GM23338 (cell line): ENCODE data around the gene EPHA4. TPM values are rescaled to one million over a fixed set of nuclear protein-coding genes. Genes with fewer than 3 reads are reported as not detected.

Experiments used
- ATAC-seq: fragments of 200-7000 bp; cut with Tn5 transposase; 3 replicates; pipeline ENCODE4 v1.9.1; 2020
- DNase-seq: peaks from one replicate; pipeline ENCODE4 v3.0.0-alpha.2; 2015; ENCODE audit warnings: low spot score
- H2AFZ ChIP-seq: fragments of 200-600 bp; sonication (generic); 2 replicates; pipeline ENCODE4 v1.8.0; 2016; ENCODE audit warnings: antibody characterized with exemption, mild to moderate bottlenecking, moderate library complexity
- H3F3A ChIP-seq: fragments of 200-600 bp; sonication (generic); replicated peaks from 2 replicates; pipeline ENCODE4 v1.8.0; 2017; ENCODE audit warnings: antibody characterized with exemption, mixed run types, low read depth
- H3K27ac ChIP-seq: fragments of 200-600 bp; sonication (generic); 2 replicates; pipeline ENCODE4 v1.6.1; 2016; ENCODE audit warnings: low read depth
- H3K27me3 ChIP-seq: fragments of 200-600 bp; sonication (generic); 2 replicates; pipeline ENCODE4 v1.8.0; 2016; ENCODE audit warnings: mild to moderate bottlenecking, mixed run types, moderate library complexity; ENCODE audit not compliant: insufficient read depth
- H3K36me3 ChIP-seq: fragments of 200-600 bp; sonication (generic); 2 replicates; pipeline ENCODE4 v1.8.0; 2016; ENCODE audit warnings: mild to moderate bottlenecking; ENCODE audit not compliant: insufficient read depth
- H3K4me1 ChIP-seq: fragments of 200-600 bp; sonication (generic); 2 replicates; pipeline ENCODE4 v1.8.0; 2016; ENCODE audit warnings: mild to moderate bottlenecking, moderate library complexity; ENCODE audit not compliant: insufficient read depth
- H3K4me2 ChIP-seq: fragments of 200-600 bp; sonication (generic); 2 replicates; pipeline ENCODE4 v1.7.1; 2017; ENCODE audit warnings: mixed run types
- H3K4me3 ChIP-seq: fragments of 200-600 bp; sonication (generic); 2 replicates; pipeline ENCODE4 v1.6.1; 2016; ENCODE audit warnings: mixed run types
- H3K79me2 ChIP-seq: fragments of 200-600 bp; sonication (generic); replicated peaks from 2 replicates; pipeline ENCODE4 v1.8.0; 2017; ENCODE audit warnings: mild to moderate bottlenecking; ENCODE audit not compliant: insufficient read depth
- H3K9me2 ChIP-seq: fragments of 200-600 bp; sonication (generic); 2 replicates; pipeline ENCODE4 v1.8.0; 2017; ENCODE audit not compliant: insufficient read depth
- H4K20me1 ChIP-seq: fragments of 200-600 bp; sonication (generic); replicated peaks from 2 replicates; pipeline ENCODE4 v1.8.0; 2017; ENCODE audit warnings: mild to moderate bottlenecking; ENCODE audit not compliant: insufficient read depth
- H3K27ac Mint-ChIP-seq: 2 replicates; pipeline ENCODE4 v1.8.0; 2020; ENCODE audit warnings: inconsistent platforms, mild to moderate bottlenecking, moderate library complexity, mixed read lengths
- H3K27me3 Mint-ChIP-seq: 3 replicates; pipeline ENCODE4 v1.8.0; 2022; ENCODE audit warnings: low read depth, mild to moderate bottlenecking, moderate library complexity, mixed read lengths, inconsistent platforms; ENCODE audit not compliant: insufficient read depth, poor library complexity
- H3K36me3 Mint-ChIP-seq: 3 replicates; pipeline ENCODE4 v1.8.0; 2021; ENCODE audit warnings: low read depth, mild to moderate bottlenecking, inconsistent platforms, moderate library complexity, mixed read lengths
- H3K4me1 Mint-ChIP-seq: 3 replicates; pipeline ENCODE4 v1.8.0; 2020; ENCODE audit warnings: mild to moderate bottlenecking, inconsistent platforms, mixed read lengths
- H3K4me3 Mint-ChIP-seq: 3 replicates; pipeline ENCODE4 v1.8.0; 2021; ENCODE audit warnings: moderate library complexity, mild to moderate bottlenecking, inconsistent platforms, mixed read lengths
- H3K9me3 Mint-ChIP-seq: 3 replicates; pipeline ENCODE4 v1.8.0; 2020; ENCODE audit warnings: moderate library complexity, mild to moderate bottlenecking, inconsistent platforms, mixed read lengths
- CREB1 ChIP-seq: fragments of 250-450 bp; sonication (Bioruptor Pico); IDR thresholded peaks from 2 replicates; pipeline ENCODE4 v1.5.0; 2020; ENCODE audit warnings: low read depth, mild to moderate bottlenecking, moderate library complexity
- CTCF ChIP-seq, 2 experiments: fragments of 200-600 bp in 1 of 2; sonication (generic) in 1 of 2; conservative IDR thresholded peaks; 2 replicates each; pipeline versions ENCODE4 v1.5.1 to v1.6.1; 2016 to 2017; ENCODE audit warnings: antibody characterized with exemption in 2 of 2, low read depth in 2 of 2, mild to moderate bottlenecking in 2 of 2, moderate library complexity in 1 of 2
- ETS1 ChIP-seq: IDR thresholded peaks from 2 replicates; pipeline ENCODE4 v1.6.1; 2016; ENCODE audit warnings: antibody characterized with exemption
- EZH2 ChIP-seq: fragments of 200-600 bp; sonication (generic); IDR thresholded peaks from one replicate; pipeline ENCODE4 v1.8.0; 2017; ENCODE audit warnings: antibody characterized with exemption, mild to moderate bottlenecking, low read depth; ENCODE audit not compliant: unreplicated experiment
- EZH2phosphoT487 ChIP-seq: fragments of 200-600 bp; sonication (generic); IDR thresholded peaks from one replicate; pipeline ENCODE4 v1.8.1; 2018; ENCODE audit warnings: antibody characterized with exemption; ENCODE audit not compliant: unreplicated experiment
- JUNB ChIP-seq: IDR thresholded peaks from one replicate; pipeline ENCODE4 v1.6.1; 2016; ENCODE audit warnings: antibody characterized with exemption; ENCODE audit not compliant: unreplicated experiment
- NANOG ChIP-seq: IDR thresholded peaks from 2 replicates; pipeline ENCODE4 v1.6.1; 2016; ENCODE audit warnings: antibody characterized with exemption, borderline replicate concordance
- POLR2AphosphoS5 ChIP-seq: IDR thresholded peaks from 2 replicates; pipeline ENCODE4 v1.6.1; 2016; ENCODE audit warnings: antibody characterized with exemption, low read depth
- REST ChIP-seq: IDR thresholded peaks from one replicate; pipeline ENCODE4 v1.6.1; 2018; ENCODE audit warnings: antibody characterized with exemption; ENCODE audit not compliant: unreplicated experiment
- STAT1 ChIP-seq: IDR thresholded peaks from one replicate; pipeline ENCODE4 v1.6.1; 2016; ENCODE audit warnings: antibody characterized with exemption; ENCODE audit not compliant: unreplicated experiment
- ZNF331 ChIP-seq: fragments of 250-450 bp; sonication (Bioruptor Pico); IDR thresholded peaks from 2 replicates; pipeline ENCODE4 v1.5.0; 2020; ENCODE audit warnings: low read depth, mild to moderate bottlenecking, moderate library complexity
- polyA plus RNA-seq: library from polyadenylated mRNA; unstranded; fragments of >200 nt; fragmentation: Nextera tagmentation; extraction: Ambion mirVana; gene quantifications from 2 replicates; pipeline ENCODE4 v1.2.1, GENCODE V29; 2016
- total RNA-seq: library from RNA; depleted of rRNA; stranded (reverse); fragments of >200 nt; shearing (Covaris generic); gene quantifications from 2 replicates; pipeline ENCODE4 v1.2.3, GENCODE V29; 2014

Gene EPHA4
- total and polyA plus RNA-seq, 2 experiments from 2014 or later = 4.1 to 6.2 TPM

- peaks cover 16% of the 10 kb centered on the region for H3K4me1 Mint-ChIP-seq
- H3K36me3 Mint-ChIP-seq = no peaks in the 10 kb centered on the region
- no peaks in the 10 kb centered on the region for H3K27me3 Mint-ChIP-seq
- no peaks in the 10 kb centered on the region for H3K36me3 ChIP-seq
- no peak overlapping the region for H3K4me3 Mint-ChIP-seq
- TF ChIP-seq CREB1 (CRISPR knock-in tag) = no peak
- TF ChIP-seq ZNF331 = no peak
- no peak for TF ChIP-seq ETS1
- TF ChIP-seq REST = no peak
- TF ChIP-seq STAT1 = no peak
- TF ChIP-seq JUNB = no peak
- no peak for TF ChIP-seq NANOG
- TF ChIP-seq CTCF (conservative IDR thresholded peaks at IDR 0.05; ENCODE audit: low read depth in 2 of 2) = no peak
- TF ChIP-seq POLR2AphosphoS5 = no peak
- TF ChIP-seq EZH2phosphoT487 = no peak
- no peak for TF ChIP-seq EZH2
- no peaks in the 10 kb centered on the region for H3K79me2 ChIP-seq
- no peak overlapping the region for H3K27ac Mint-ChIP-seq
- H2AFZ ChIP-seq = no peak overlapping the region
- peaks cover 7% of the 10 kb centered on the region for H3K4me1 ChIP-seq
- H3K9me3 Mint-ChIP-seq = no peaks in the 10 kb centered on the region
- no peaks in the 10 kb centered on the region for H4K20me1 ChIP-seq
- H3K4me3 ChIP-seq = no peak overlapping the region
- DNase-seq (no peak), ATAC-seq (no peak)
- no peaks in the 10 kb centered on the region for H3K9me2 ChIP-seq
- no peaks in the 10 kb centered on the region for H3F3A ChIP-seq
- H3K4me2 ChIP-seq = no peak overlapping the region
- no peak overlapping the region for H3K27ac ChIP-seq
- no peaks in the 10 kb centered on the region for H3K27me3 ChIP-seq
Observed at GRCh38 chr2:221480821-221481220, 91.3 kb downstream of the EPHA4 start.
